GM18505 (cell line): ENCODE measurements around the gene CPED1.
"Not testable (repeated sequence)": the region's sequence is repeated elsewhere in the genome, so short reads cannot be mapped to it uniquely, and the experiment has no call there.

Experiments used
- ATAC-seq: cut with Tn5 transposase; IDR thresholded peaks from one replicate; pipeline ENCODE4 v1.9.1; 2021; ENCODE audit not compliant: unreplicated experiment
- POLR2A ChIP-seq: IDR thresholded peaks from 4 replicates; pipeline ENCODE4 v1.6.1; 2011; ENCODE audit warnings: borderline replicate concordance; ENCODE audit not compliant: insufficient read depth, insufficient read length; ENCODE audit errors: extremely low read depth

The CPED1 gene

DNA sequence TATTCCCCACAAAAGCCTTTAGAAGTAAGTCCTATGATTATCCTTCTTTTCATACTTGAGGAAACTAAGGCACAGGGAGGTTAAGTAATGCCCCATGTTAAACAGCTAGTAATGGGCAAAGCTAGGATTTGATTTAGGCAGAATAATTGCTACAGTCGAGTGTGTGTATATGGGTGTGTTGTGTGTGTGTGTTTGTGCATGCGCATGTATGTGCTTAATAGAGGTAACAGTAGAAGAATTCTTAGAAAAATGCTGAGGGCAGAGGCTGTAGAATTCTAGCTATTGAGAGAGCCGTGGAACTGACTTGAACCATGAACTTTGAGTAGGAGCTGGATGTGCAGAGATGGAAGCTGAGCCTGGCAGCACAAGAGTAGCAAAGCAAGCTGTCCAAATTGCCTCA is 208.9 kb downstream of the CPED1 start:
- TF ChIP-seq POLR2A = no peak
- no peak for ATAC-seq

DNA sequence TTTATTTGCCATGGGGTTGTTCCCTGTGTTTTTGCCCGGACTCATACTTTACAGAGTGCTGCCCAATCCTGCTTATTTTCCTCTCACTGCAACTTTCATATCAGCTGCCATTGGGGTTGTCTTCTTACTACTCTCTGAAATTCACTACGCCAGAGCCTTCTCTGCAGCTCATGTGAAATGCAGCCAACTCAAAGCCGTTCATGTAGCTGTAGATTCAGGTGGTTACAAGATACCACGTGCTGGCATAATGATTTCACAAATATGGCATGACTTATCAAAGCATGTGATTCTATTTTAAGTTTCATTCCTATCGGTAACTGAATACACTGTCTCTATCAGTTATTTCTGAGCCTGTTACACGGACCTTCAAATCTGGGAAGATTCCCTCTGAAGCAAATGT is 210.0 kb downstream of the CPED1 start:
- TF ChIP-seq POLR2A = no peak
- no peak for ATAC-seq

DNA sequence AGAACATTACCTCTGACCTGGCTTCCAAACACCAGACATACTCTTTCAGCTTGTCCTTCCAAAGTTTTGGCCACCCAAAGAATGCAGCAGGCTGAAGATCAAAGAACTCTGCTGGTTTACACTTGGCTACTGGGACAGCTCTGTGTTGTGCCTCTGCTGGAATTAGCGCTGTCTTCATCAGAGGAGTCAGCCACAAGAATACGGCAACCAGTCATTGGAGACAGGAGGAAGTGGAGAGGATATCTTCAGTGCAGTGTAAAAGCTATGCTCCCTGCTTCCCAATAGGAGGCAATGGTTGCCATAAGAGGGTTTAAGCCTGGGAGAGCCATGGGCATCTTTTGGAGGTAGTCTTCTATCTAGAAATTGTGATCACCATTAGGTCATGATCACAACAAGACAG is 213.6 kb downstream of the CPED1 start:
- ATAC-seq = no peak
- no peak for TF ChIP-seq POLR2A

DNA sequence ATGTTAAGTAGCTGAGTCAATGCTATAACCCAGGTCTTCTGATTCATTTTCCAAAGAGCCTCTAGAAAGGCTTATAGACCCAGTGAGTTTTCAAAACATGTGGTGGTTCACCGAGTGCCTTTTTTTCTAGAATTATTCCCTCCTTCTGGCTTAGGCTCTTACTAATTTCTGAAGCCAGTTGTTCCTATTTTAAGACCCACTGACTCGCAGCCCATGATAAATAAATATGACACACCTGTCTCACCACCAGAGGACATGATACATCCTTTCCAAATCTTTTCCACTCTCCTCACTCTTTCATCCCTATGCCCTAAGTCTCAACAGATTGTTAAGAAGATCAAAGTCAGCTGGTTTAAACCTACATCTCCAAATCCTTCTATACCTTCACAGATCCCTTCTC is 214.3 kb downstream of the CPED1 start:
- TF ChIP-seq POLR2A = no peak

DNA sequence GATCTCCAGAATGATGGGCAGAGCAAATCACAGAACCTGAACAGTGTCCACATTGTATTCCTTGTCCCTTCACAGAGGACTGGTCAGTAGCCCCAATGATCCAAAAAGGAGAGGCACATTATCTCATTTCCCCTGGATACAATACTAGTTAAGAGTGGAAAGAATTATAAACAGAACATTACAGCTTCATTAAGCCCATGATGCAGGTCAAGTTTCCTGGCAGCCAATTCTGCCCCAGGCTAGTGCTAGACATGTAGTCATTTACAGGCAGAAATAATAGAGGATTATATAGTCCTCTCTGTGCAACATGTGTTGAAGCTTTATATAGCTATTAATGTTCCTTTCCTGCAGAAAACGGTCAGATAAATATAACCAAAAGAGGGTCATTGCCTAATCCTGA is 216.0 kb downstream of the CPED1 start:
- no peak for ATAC-seq
- no peak for TF ChIP-seq POLR2A

More for the DNA sequence above, 214.3 kb downstream of the CPED1 start:
- ATAC-seq = no peak

DNA sequence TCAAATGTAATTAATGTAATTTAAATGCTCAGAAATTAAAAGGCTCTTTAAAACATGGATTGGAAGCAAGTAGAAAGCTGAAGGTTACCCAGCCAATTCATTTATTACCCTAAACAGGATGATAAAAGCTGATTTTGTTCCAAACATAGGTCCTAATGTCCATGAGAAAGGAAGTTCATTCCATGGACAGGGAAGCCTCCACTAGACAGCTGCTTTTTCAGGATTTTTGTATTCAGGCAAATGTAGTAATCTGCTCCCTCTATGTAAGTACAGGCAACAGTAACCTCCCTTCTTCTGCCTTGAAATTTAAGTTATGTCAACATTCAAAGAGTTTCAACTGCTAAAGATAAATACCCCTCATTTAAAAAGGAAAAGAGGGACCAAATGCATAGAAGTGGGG is 217.3 kb downstream of the CPED1 start:
- no peak for TF ChIP-seq POLR2A
- ATAC-seq = no peak

DNA sequence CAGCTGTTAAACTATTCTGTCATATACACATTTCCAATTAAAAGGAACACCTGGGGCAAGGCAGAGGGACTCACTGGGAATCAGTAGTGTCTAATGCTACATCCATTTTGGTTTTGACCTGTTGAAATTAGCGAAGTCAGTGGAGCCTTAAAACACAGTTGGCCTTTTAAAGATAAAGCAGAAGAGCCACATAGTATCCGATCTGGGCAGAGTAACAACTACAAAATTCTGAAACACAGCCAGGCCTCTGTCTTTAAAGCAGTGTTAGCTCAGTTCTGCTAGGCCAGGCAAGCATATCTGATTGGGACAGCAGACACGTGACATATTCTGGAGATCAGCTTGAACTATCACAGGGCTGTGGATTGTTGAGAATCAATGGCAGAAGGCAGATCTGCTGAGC is 222.7 kb downstream of the CPED1 start:
- ATAC-seq = no peak
- no peak for TF ChIP-seq POLR2A

DNA sequence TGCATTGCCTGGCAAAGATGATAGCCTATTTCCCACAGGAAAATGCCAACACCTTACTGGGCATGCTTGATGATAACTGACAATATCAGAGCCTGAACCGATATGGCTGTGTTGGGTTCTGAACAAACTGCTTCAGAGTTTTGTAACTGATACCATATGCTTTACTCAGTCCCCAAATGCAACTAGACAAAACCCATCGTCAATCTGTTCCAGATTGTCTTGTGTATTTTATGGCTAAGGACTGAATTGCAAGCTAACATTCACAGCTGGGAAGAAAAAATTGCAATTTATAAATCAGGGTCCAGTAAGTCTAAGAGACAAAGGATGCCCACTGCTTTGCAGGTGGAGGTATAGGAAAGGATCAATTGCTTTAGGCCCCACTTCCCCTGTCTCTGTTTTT is 223.5 kb downstream of the CPED1 start:
- ATAC-seq = no peak
- TF ChIP-seq POLR2A = no peak

DNA sequence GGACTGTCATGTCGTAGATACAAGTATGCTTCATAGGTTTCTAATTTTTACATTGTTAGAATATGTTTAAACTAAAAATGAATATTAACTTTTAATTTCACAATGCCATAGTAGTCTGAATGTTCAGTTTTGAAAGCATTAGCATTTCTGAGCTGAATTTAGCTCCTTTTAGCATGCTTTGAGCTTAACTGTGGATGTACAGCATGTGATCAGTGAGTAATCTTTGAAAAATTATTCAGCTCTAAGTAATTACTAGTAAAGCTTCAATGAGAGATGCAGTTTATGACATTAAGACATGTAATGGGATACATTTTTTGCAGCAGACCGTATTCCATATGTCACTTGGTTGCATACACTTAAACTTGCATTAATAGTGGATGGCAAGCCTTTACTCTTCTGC is 226.1 kb downstream of the CPED1 start:
- TF ChIP-seq POLR2A = no peak
- ATAC-seq = no peak

DNA sequence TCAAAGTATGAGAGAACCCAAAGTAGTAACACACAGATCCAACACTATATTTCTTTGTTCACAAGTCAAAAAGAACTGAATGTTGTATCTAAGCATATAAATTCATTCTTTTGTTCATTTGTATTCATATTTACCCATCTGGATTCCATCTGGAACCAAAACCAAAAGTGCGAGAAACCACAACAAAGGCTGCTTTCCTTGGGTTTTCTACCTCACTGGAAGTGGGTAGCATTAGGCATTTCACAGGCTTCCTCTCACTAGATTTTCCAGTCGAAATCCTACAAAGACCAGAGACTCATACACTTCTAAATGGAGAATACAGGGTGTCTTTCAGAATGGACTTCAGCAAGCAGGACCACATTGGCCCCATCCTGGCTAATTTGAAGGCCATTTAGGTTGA is 230.5 kb downstream of the CPED1 start:
- ATAC-seq = no peak
- TF ChIP-seq POLR2A = no peak

DNA sequence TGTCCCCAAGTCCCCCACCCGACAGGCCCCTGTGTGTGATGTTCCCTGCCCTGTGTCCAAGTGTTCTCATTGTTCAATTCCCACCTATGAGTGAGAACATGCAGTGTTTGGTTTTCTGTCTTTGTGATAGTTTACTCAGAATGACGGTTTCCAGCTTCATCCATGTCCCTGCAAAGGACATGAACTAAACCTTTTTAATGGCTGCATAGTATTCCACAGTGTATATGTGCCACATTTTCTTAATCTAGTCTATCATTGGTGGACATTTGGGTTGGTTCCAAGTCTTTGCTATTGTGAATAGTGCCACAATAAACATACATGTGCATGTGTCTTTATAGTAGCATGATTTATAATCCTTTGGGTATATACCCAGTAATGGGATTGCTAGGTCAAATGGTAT is 232.6 kb downstream of the CPED1 start:
- ATAC-seq = not testable (repeated sequence)

DNA sequence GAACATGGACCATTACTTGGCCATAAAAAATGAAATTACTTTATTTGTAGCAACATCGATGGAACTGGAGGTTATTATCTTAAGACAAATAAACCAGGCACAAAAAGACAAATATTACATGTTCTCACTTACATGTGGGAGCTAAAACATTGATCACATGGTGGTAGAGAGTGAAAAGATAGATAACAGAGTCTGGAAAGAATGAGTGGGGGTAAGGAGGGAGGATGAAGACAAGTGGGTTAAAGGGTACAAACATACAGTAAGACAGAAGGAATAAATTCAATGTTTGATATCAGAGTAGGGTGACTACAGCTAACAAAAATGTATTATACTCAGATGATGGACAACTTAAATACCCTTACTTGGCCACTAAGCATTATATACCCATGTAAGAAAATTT is 240.3 kb downstream of the CPED1 start:
- no peak for ATAC-seq
- no peak for TF ChIP-seq POLR2A

DNA sequence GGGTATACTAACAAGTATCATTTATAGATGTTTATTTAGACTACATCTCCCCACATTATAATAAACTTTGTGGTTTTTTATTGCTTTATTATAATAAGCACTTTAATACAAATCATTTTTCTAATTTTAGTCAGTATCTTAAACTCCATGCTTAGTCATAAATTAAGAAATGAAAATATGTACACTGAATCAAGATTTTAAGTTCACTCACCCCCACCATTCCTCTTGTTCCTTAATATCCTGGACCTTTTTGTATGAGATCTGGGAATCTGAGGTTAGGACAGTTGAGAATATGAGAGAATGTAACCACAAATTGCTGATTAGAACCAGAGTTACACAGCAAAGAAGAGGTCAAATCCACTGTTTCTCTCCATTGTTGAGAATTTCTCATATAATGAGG is 246.7 kb downstream of the CPED1 start:
- ATAC-seq = no peak
- TF ChIP-seq POLR2A = no peak

DNA sequence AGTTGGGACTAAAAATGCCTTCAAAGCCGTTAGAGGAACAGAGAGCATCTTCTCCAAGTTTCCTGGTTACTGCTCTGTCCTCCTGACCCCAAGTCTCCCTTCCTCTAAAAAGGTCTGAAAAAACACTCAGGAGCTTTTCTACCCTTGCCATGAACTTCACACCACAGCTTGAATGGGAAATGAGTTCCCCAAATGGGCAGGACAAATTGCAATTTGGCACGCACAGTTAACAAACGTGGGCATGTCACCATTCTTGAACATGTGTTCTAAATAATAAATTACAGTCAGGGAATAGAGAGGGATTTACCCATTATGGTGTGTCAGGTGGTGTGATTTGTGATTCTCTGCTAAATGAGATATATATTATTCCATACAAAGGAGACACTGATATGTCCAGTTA is 249.1 kb downstream of the CPED1 start:
- no peak for TF ChIP-seq POLR2A
- ATAC-seq = no peak

DNA sequence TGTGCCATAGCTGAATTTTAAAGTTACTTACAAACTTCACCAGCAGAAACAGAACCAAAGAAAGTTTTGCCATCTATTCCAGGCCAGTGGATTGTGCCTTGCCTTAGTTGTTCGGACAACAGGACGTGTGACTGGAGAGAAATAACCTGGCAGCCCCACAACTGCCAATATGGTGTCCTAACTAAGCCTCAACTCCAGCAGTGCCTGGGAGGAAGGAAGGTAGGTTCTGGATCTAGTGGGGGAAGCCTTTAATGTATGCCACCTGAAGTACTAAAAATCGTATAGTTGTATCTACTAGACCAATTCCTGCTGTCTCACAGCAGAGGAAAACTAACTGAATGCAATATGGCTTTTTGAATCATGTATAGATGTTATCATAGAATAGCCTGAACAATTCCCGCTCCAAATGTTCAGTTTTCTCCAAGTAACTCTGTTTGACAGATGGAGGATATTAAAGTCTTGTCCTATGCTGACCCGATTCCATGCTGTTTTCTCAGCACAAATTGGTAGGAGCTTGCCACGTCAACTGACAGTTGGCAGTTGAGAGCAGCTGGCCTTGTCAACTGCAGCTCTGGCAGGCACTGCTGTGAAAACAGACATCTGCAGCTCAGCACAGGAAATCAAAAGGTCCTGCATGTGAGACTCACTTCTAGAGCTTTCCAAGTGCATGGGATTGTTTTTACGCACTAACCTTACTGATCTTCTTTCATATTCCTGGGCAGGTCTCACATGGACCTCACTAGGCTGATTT is 255.8 kb downstream of the CPED1 start:
- no peak for ATAC-seq
- no peak for TF ChIP-seq POLR2A

DNA sequence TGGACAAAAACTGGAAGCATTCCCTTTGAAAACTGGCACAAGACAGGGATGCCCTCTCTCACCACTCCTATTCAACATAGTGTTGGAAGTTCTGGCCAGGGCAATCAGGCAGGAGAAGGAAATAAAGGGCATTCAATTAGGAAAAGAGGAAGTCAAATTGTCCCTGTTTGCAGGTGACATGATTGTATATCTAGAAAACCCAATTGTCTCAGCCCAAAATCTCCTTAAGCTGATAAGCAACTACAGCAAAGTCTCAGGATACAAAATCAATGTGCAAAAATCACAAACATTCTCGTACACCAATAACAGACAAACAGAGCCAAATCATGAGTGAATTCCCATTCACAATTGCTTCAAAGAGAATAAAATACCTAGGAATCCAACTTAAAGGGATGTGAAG is 262.9 kb downstream of the CPED1 start:
- ATAC-seq = not testable (repeated sequence)

DNA sequence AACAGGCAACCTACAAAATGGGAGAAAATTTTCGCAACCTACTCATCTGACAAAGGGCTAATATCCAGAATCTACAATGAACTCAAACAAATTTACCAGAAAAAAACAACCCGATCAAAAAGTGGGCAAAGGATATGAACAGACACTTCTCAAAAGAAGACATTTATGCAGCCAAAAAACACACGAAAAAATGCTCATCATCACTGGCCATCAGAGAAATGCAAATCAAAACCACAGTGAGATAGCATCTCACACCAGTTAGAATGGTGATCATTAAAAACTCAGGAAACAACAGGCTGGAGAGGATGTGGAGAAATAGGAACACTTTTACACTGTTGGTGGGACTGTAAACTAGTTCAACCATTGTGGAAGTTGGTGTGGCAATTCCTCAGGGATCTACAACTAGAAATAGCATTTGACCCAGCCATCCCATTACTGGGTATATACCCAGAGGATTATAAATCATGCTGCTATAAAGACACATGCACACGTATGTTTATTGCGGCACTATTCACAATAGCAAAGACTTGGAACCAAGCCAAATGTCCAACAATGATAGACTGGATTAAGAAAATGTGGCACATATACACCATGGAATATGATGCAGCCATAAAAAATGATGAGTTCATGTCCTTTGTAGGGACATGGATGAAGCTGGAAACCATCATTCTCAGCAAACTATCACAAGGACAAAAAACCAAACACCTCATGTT is 264.2 kb downstream of the CPED1 start:
- ATAC-seq = not testable (repeated sequence)
